Amygdala (tissue), 56 donors: ENCODE data around the gene PHACTR1.

Experiments used
- DNase-seq, 56 donors: peaks; one replicate each; lab custom pipeline; 2025; lab: John Stamatoyannopoulos, UW

PHACTR1 gene

DNA sequence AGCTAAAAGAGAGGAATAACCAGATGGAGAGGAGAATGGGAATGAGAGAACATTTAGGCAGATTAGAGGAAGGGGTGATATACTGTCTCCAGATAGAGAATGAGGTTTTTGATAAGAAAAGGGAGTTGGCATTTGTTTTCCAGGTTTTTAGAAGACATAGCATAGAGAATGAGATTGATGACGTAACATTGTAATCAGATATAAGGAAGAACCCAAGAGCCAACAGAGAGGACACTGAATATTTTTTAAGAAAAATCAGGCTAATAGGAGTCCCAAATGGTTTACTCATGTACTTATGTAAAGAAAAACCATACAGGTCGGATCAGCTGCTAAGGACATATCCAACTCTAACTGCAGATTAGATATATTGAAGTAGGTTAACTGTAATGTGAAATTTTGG lies 498.8 kb downstream of the PHACTR1 start:
- no peak for DNase-seq

GRCh38 chr6:13216236-13217014 lies 499.9 kb downstream of the PHACTR1 start:
- DNase-seq, result no peak

DNA sequence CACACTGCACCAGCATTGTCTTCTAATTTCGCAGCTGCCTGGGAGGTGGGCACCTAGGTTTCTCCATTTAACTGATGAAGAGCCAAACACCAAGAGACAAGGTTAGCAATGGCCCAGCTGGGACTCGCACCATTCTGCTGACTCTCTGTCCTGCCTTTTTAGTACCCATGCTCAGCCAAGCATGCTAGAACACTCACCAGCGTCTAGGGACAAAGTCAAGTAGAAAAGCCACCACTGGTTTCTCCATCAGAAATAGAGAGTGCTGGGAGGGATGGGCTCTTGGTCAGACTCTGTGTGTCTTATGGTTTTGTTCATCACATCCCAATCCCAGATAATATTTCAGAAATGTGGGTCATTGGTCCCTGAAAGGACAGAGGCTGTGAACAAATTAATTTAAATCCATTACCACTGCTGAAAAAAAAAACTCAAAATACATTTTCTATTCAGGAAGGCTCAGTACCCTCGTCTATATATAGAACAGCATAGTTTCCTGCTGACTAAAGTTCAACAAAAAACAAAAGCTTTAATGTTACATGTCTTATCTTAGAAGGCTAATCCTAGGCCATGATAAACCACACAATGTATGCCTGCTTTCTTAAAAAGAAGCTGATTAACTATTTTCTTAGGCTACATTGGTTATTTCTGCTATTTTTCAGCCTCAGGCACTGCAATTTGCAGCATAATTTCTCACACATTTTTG lies 500.8 kb downstream of the PHACTR1 start:
- DNase-seq, result no peak

DNA sequence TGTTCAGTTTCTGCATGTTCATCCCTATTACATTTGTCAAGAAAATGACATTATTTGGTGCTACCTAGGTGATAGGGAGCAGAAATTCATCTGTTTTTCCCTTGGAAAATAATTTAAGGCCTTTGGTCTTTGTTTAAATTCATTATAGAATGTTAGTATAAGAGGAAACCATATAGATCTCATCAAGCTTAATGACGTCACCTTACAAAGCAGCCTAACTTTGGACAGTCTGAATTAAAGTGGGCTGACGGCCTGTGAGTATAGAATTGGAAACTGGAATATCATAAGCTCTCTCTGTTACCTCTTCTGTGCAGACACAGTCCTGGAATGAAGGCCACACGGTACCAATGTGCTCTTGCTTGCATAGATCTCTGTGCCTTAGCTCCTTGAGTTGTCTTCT lies 503.7 kb downstream of the PHACTR1 start:
- DNase-seq, result no peak

DNA sequence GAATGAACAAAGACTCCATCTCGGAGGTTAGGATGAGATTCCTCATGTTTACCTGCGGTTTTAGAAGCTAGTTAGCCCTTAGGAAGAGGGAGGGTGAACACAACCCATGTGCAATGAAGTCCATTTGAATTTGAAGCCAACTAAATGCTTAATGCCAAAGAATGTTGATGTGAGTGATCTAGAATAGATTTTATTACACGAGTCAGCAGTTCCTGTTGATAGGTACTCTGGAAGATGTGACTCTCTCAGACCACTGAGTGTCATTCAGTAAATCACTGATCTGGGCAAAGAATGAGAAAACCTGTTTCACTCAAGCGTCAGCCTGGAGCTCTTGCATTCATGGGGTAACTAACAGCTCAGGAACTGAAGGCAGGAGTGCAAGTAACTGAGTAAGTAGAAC lies 505.5 kb downstream of the PHACTR1 start:
- no peak for DNase-seq

- no peak for DNase-seq
These were observed 509.5 kb downstream of the PHACTR1 start for GRCh38 chr6:13226071-13226470.

DNA sequence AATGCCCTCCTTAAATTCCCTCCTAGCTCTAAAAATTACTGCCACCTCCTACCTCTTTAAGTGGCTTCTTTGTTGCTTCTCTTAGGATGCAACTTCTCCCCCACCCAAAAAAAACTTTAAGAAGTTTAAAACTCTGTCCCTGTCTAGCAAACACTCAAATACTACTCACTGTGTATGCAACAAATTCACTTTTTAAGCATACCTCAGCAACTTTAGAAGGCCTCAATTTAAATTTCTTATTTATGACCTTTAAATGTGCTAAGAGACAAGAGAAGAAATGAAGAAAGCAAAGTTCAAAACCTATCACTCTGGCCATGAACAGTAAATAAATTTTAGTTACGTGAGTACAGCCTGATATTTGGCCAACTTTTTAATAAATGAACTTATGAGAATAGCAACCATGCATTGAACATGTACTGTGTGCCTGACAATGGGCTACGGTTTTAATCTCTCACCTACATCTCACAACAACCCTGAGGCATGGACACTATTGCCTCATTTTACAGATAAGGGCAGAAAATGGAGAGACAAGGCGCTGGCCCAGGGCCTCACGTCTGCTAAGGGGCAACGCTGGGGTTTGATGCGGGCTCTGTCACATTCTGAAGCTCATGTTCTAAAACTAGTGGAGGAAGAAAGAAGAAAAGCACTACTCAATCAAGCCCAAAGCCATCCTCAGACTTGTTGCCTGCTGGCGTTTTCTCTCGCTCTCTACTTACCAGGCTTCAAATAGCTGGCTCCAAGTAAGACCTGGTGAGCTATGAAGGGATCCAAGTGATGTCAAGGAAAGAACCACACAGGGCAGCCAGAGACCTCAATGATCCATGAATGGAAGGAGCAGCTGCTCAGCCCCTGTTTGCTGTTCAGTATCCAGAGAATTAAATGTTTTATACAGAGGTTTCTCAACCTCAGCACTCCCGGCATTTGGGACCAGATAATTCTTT lies 512.0 kb downstream of the PHACTR1 start:
- no peak for DNase-seq

DNA sequence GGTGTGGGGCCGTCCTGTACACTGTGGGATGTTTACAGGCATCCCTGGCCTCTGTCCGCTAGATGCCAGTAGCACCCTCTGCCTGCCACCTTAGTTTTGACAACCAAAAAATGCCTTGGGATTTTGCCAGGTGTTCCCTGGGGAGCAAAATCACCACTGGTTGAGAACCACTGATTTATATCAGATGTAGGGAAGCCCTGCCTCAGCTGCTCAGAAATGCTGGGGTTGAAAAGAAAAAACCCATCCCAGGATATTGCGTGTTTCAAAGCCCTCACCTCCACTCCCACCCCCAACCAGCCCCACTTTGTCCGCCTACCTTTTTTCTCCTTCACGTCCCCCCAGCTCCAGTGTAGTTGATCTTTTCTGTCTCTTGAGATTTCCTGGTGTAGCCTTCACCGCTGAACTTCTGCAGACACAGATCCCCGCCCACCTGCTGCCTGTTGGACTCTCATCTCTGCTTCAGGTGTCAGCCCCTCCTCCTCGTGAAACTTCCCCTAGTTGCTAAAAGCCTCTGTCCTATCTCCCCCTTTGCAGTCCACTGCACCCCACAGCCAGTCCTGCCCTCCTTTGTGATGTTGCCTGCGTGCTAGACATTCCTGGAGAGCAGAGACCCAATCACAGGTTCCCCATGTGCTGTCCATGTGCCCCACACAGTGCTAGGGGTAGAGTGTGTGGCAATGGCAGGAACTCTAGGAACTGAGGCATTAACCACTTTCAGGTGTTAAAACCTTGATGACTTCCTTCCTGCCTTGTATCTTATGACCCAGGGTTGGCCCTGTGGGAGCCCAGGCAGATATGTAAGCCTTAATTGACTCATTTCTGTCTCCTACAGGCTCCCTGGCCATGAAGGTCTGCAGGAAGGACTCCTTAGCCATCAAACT lies 512.9 kb downstream of the PHACTR1 start:
- no peak for DNase-seq

GRCh38 chr6:13233106-13233505 lies 516.5 kb downstream of the PHACTR1 start:
- DNase-seq, result no peak

- no peak for DNase-seq
These were observed 517.6 kb downstream of the PHACTR1 start for GRCh38 chr6:13234130-13234529.

DNA sequence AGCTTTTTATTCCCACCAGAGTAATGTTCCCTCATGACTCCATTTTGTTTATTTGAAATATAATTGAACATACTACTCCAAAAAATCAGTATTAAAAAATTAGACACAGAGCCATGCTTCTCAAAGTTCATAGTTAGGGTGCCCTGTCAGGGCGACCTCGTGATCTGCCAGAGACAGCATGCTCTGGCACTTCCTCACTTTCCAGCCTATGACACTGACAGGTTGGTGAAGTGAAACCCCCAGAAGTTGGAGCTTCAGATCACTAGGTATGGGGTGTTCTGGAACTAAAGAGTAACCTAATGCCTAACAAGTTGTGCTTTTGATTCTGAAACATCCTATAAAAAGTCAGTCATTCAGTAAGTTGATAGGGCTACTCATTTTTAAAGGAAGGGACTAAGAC lies 518.8 kb downstream of the PHACTR1 start:
- DNase-seq, result peak in 1 of 56 donors; percentile 26

DNA sequence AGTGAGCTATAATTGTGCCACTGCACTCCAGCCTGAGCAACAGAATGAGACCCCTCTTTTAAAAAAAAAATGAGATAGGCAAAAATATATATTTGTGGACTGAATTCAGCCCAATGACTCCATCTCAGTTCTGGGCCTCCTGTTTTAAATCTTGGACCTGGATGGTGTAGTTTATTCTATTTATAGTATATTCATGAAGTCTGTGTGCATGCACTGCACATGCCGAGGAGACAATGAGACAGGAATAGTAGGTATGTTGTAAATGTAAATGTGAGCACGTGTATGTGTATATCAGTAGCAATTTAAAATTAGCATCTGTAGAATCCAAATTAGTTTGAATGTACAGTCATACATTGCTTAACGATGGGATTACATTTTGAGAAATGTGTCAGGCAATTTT lies 520.8 kb downstream of the PHACTR1 start:
- DNase-seq, result no peak

DNA sequence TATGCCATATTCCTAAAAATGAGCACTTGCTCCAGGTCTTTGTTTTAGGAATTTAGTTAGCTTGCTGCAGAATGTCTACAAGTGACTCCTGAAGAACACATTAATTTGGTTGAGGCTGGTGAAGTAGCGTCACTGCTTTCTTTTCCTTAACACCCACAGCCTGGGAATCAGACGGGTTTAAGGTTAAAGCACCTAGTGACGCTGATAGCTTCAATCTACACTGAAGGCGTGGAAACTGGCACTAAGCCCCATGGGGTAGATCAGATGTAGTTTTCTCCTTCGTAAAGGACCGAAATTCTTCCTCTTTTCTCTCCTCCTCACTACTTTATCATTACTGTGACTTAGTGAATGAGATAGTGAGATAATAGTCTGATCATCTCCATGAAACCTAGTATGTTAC lies 521.5 kb downstream of the PHACTR1 start:
- DNase-seq, result no peak

- no peak for DNase-seq
These were observed 522.2 kb downstream of the PHACTR1 start for GRCh38 chr6:13238640-13239216.

- DNase-seq, result peak in 1 of 56 donors; percentile 9
These were observed 523.2 kb downstream of the PHACTR1 start for GRCh38 chr6:13239530-13240455.

- no peak for DNase-seq
These were observed 524.8 kb downstream of the PHACTR1 start for GRCh38 chr6:13241364-13241763.

- no peak for DNase-seq
These were observed 525.6 kb downstream of the PHACTR1 start for GRCh38 chr6:13242178-13242577.

- DNase-seq, result no peak
These were observed 526.0 kb downstream of the PHACTR1 start for GRCh38 chr6:13242590-13242989.

- DNase-seq, result no peak
These were observed 526.5 kb downstream of the PHACTR1 start for GRCh38 chr6:13243033-13243432.
